Heart right ventricle (tissue), 16 donors: ENCODE measurements around the gene NLGN2. TPM values are rescaled to one million over a fixed set of nuclear protein-coding genes. Genes with fewer than 3 reads are reported as not detected.

Source experiments
- ATAC-seq, 8 donors: fragments of 200-7000 bp; cut with Tn5 transposase; one replicate each; pipeline ENCODE4 v1.9.1; 2020; ENCODE audit warnings: mild to moderate bottlenecking in 8 of 8, moderate library complexity in 8 of 8, moderate number of reproducible peaks in 1 of 8
- DNase-seq, 2 donors: peaks; one replicate each; pipeline ENCODE4 v3.0.0-alpha.2; 2020
- H3K27ac ChIP-seq, 10 donors: fragments of 200-600 bp; sonication (generic) in 2 of 10; one replicate each; pipeline versions ENCODE4 v1.5.0 to v1.8.0; 2020 to 2022; ENCODE audit warnings: mild to moderate bottlenecking in 3 of 10
- H3K27me3 ChIP-seq, 7 donors: fragments of 200-600 bp; one replicate each; pipeline ENCODE4 v1.8.0; 2021 to 2022; ENCODE audit warnings: mild to moderate bottlenecking in 2 of 7
- H3K36me3 ChIP-seq, 9 donors: fragments of 200-600 bp; sonication (generic) in 1 of 9; one replicate each; pipeline versions ENCODE4 v1.5.0 to v1.8.0; 2020 to 2022; ENCODE audit warnings: mild to moderate bottlenecking in 2 of 9
- H3K4me1 ChIP-seq, 9 donors: fragments of 200-600 bp; sonication (generic) in 1 of 9; one replicate each; pipeline versions ENCODE4 v1.5.0 to v1.8.0; 2020 to 2022; ENCODE audit warnings: mild to moderate bottlenecking in 4 of 9
- H3K4me3 ChIP-seq, 10 donors: fragments of 200-600 bp; sonication (generic) in 2 of 10; one replicate each; pipeline versions ENCODE4 v1.5.0 to v1.8.0; 2020 to 2022; ENCODE audit warnings: mild to moderate bottlenecking in 7 of 10, moderate library complexity in 2 of 10
- H3K9me3 ChIP-seq, 11 donors: fragments of 200-600 bp in 10 of 11; sonication (generic) in 2 of 11; one replicate each; pipeline versions ENCODE4 v1.5.0 to v1.8.0; 2013 to 2022; ENCODE audit warnings: mild to moderate bottlenecking in 2 of 11, control low read depth in 1 of 11, moderate library complexity in 1 of 11
- WGBS, 2 donors: extraction: QIAGEN DNeasy Blood & Tissue Kit; methylation state at CpG; one replicate each; pipeline ENCODE4 v1.1.7; 2013; ENCODE audit warnings: inconsistent platforms in 1 of 2; 5-methylcytosine and 5-hydroxymethylcytosine counted together
- intact Hi-C, 10 donors: fragments of 100-400 bp; cut with DNase I; formaldehyde crosslinking; loops; one replicate each; pipeline versions ENCODE4 v1.11.1 to v1.14.2; 2022
- polyA plus RNA-seq, 2 donors: library from polyadenylated mRNA; stranded (reverse); fragments of 200-250 nt; gene quantifications; one replicate each; pipeline ENCODE4 v1.2.3, GENCODE V29; 2013
- total RNA-seq, 10 donors: library from RNA; stranded (reverse); fragmentation: NEBNext Ultra II Directional in 3 of 10; extraction: Animal tissue kit (Norgen Biotek cat#: 25700) in 3 of 10; gene quantifications; one replicate each; pipeline versions ENCODE4 v1.2.1 to v1.2.4, GENCODE V29; 2021 to 2023
- TF ChIP-seq, protein P1 (sequence below), 9 donors: fragments of 200-600 bp; sonication (generic) in 2 of 9; IDR thresholded peaks; one replicate each; pipeline versions ENCODE4 v1.5.0 to v1.8.0; 2021 to 2022; ENCODE audit warnings: antibody characterized with exemption in 9 of 9, mild to moderate bottlenecking in 5 of 9, moderate library complexity in 1 of 9
- donor health status: Arrhythmogenic right ventricular cardiomyopathy.
- donor health status: ischemic (EF 13 %, LVEDD 7.1; RV severe dilation, severe dysfunction).
- donor health status: healthy with polysubstance abuse.
- donor health status: DM: no; HTN: yes; CAD: no.
- donor health status: DM: no; HTN: no; CAD: no.
- donor health status: ischemic (EF 25% LVEDD 6.9; RV normal size, moderate dysfunction).
- donor health status: ischemic (EF 25% LVEDD 5.7; RV mildly dilated, moderate dysfunction).
- donor health status: healthy.
- donor health status: DM: yes; HTN: yes; CAD: no.
- donor health status: Ischemic cardiomyopathy.
- donor health status: ischemic (EF 35%, LVEDD 5.7; RV mildly dilated, moderate dysfunction).
- donor health status: nonischemic (EF 11% LVEDD 7.7; RV severe dilation, severe dysfunction).
- donor health status: DM: yes; HTN: yes; CAD: no.
- donor health status: PGD.
- donor health status: ischemic (EF 29% LVEDD 5.4; RV normal size, mild dysfunction).
- donor health status: nonischemic (EF 23%, LVEDD 6.1; RV moderate dilation, normal function).

NLGN2 gene
- total and polyA plus RNA-seq, 12 donors: 3.6 to 15.8 (median 7.1) TPM

DNA sequence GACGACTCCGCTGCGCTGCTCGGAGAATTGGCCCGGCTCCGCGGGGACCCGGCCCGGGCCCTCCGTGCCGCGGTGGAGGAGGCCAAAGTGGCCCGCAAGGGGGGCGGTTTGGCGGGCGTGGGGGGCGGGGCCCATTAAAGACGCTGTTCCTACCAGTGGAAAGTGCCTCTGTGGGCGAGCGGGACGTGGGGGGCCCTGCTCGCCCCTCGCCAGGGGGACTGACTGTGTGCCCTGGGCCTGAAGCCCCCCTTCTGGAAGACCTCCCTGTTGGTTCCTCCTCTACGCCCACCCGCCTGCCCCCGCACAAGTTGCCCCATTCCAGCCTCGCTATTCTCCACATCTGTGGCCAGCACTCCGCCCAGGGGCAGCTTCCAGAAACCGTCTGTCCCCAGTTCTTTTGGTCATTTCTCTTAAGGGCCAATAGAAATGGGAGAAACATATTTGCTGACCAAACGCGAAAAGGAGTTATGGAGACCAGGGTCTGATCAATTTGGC is 29.8 kb downstream of the NLGN2 start:
- ATAC-seq (peak in 2 of 8 donors; percentile 1 to 5), DNase-seq (no peak)
- no peaks in the 10 kb centered on the region for H3K9me3 ChIP-seq
- H3K27ac ChIP-seq: peak overlapping the region in 8 of 10 donors; percentile 37 to 78 (median 68)
- peak overlapping the region in 9 of 10 donors; percentile 43 to 66 (median 54) for H3K4me3 ChIP-seq
- intact Hi-C loops: loop anchor here (1.0 to 10.0 kb wide), 15 partner anchors 35 to 150 kb away; partner anchors contain the start of genes KCTD11 (in 5 of the 10), SENP3 (in 4 of the 10), TMEM95 (in 4 of the 10) and ZBTB4 (in 3 of the 10)
- H3K4me1 ChIP-seq: peaks cover 24 to 65% (median 52%) of the 10 kb centered on the region in 9 donors
- no peaks in the 10 kb centered on the region for H3K36me3 ChIP-seq
- peaks cover 0 to 42% (median 12%) of the 10 kb centered on the region in 7 donors for H3K27me3 ChIP-seq
- TF ChIP-seq, protein P1, sequence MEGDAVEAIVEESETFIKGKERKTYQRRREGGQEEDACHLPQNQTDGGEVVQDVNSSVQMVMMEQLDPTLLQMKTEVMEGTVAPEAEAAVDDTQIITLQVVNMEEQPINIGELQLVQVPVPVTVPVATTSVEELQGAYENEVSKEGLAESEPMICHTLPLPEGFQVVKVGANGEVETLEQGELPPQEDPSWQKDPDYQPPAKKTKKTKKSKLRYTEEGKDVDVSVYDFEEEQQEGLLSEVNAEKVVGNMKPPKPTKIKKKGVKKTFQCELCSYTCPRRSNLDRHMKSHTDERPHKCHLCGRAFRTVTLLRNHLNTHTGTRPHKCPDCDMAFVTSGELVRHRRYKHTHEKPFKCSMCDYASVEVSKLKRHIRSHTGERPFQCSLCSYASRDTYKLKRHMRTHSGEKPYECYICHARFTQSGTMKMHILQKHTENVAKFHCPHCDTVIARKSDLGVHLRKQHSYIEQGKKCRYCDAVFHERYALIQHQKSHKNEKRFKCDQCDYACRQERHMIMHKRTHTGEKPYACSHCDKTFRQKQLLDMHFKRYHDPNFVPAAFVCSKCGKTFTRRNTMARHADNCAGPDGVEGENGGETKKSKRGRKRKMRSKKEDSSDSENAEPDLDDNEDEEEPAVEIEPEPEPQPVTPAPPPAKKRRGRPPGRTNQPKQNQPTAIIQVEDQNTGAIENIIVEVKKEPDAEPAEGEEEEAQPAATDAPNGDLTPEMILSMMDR (IDR thresholded peaks at IDR 0.05): no peak
- WGBS, 2 donors: 23 to 25% methylated on average over 31 of the region's 31 CpGs

GRCh38 chr17:7437950-7438614 is 30.4 kb downstream of the NLGN2 start:
- H3K27ac ChIP-seq: peak overlapping the region in 8 of 10 donors; percentile 37 to 78 (median 69)
- H3K9me3 ChIP-seq: no peaks in the 10 kb centered on the region
- DNase-seq (peak; percentile 74 to 82), ATAC-seq (peak; percentile 5 to 28 (median 18))
- H3K36me3 ChIP-seq: no peaks in the 10 kb centered on the region
- TF ChIP-seq, protein P1 (IDR thresholded peaks at IDR 0.05): no peak
- peak overlapping the region in 9 of 10 donors; percentile 43 to 66 (median 54) for H3K4me3 ChIP-seq
- peaks cover 24 to 65% (median 52%) of the 10 kb centered on the region in 9 donors for H3K4me1 ChIP-seq
- 10 to 14% methylated on average over 48 of the region's 48 CpGs for WGBS, 2 donors
- intact Hi-C loops: loop anchor here (1.0 to 10.0 kb wide), 17 partner anchors 16 to 149 kb away; partner anchors contain the start of genes KCTD11 (in 5 of the 10), SENP3 (in 4 of the 10), TMEM95 (in 4 of the 10) and ZBTB4 (in 3 of the 10)
- peaks cover 0 to 42% (median 12%) of the 10 kb centered on the region in 7 donors for H3K27me3 ChIP-seq

DNA sequence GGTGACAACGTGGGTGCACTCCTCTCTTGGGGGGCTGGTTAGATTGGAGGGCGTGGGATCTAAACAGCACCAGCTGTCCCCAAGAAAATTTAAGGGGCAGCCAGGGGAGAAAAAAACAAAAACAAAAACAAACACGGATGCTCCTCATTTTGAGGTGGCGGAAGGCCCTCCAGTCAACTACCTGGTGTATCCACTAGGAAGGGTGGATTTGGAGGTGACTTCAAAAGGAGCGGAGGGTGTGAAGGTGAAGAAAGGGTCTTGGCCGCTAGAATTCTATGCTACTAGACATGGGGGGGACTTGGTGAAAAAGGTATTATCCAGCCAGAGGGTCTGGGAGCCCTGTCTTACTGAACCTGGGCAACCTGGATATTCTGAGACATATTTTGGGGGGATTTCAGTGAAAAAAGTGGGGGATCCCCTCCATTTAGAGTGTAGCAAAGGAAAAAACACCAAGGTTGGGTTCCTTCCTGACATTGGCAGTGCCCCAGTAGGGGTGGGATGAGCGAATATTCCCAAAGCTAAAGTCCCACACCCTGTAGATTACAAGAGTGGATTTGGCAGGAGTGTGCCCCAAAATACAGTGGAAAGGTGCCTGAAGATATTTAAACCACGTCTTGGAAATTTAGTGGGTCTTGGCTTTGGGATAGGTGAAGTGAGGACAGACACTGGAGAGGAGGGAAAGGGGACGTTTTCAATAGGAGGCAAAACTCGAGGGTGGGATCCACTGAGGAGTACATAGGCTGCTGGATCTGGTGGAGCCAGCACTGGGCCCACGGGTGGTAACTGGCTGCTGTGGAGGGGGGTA is 31.2 kb downstream of the NLGN2 start:
- peaks cover 24 to 65% (median 52%) of the 10 kb centered on the region in 9 donors for H3K4me1 ChIP-seq
- WGBS, 2 donors: 54 to 57% methylated on average over 11 of the region's 11 CpGs
- intact Hi-C loops: loop anchor here (1.0 to 10.0 kb wide), 13 partner anchors 15 to 148 kb away; partner anchors contain the start of genes KCTD11 (in 5 of the 10), TMEM95 (in 4 of the 10), ZBTB4 (in 3 of the 10) and SENP3 (in 2 of the 10)
- H3K27me3 ChIP-seq: peaks cover 0 to 42% (median 12%) of the 10 kb centered on the region in 7 donors
- DNase-seq (no peak), ATAC-seq (no peak)
- H3K4me3 ChIP-seq: peak overlapping the region in 9 of 10 donors; percentile 43 to 66 (median 54)
- H3K9me3 ChIP-seq: no peaks in the 10 kb centered on the region
- TF ChIP-seq, protein P1 (IDR thresholded peaks at IDR 0.05): no peak
- no peaks in the 10 kb centered on the region for H3K36me3 ChIP-seq
- peak overlapping the region in 5 of 10 donors; percentile 47 to 78 (median 70) for H3K27ac ChIP-seq
